Glutamatergic neuron (in vitro differentiated cells): Measurements from ENCODE around the gene PRDM16. TPM values are rescaled to one million over a fixed set of nuclear protein-coding genes. Genes with fewer than 3 reads are reported as not detected.

Source experiments
- DNase-seq: peaks from one replicate; pipeline ENCODE4 v3.0.0; 2022
- H3K27ac Mint-ChIP-seq: one replicate; pipeline ENCODE4 v1.8.0; 2020; ENCODE audit warnings: mild to moderate bottlenecking, mixed read lengths, inconsistent platforms; ENCODE audit not compliant: unreplicated experiment
- H3K27me3 Mint-ChIP-seq: one replicate; pipeline ENCODE4 v1.8.0; 2020; ENCODE audit warnings: mild to moderate bottlenecking, moderate library complexity, mixed read lengths, inconsistent platforms; ENCODE audit not compliant: unreplicated experiment
- H3K36me3 Mint-ChIP-seq: one replicate; pipeline ENCODE4 v1.8.0; 2020; ENCODE audit warnings: mild to moderate bottlenecking, mixed read lengths, inconsistent platforms; ENCODE audit not compliant: unreplicated experiment
- H3K4me1 Mint-ChIP-seq: one replicate; pipeline ENCODE4 v1.8.0; 2020; ENCODE audit warnings: mild to moderate bottlenecking, low read depth, mixed read lengths, inconsistent platforms; ENCODE audit not compliant: unreplicated experiment
- H3K4me3 Mint-ChIP-seq: one replicate; pipeline ENCODE4 v1.8.0; 2020; ENCODE audit warnings: mild to moderate bottlenecking, mixed read lengths, inconsistent platforms; ENCODE audit not compliant: unreplicated experiment
- H3K9me3 Mint-ChIP-seq: one replicate; pipeline ENCODE4 v1.8.0; 2020; ENCODE audit warnings: mild to moderate bottlenecking, moderate library complexity, mixed read lengths, inconsistent platforms; ENCODE audit not compliant: unreplicated experiment
- total RNA-seq: library from RNA; stranded (reverse); fragmentation: NEBNext Ultra II Directional; extraction: Animal tissue kit (Norgen Biotek cat#: 25700); gene quantifications from one replicate; pipeline ENCODE4 v1.2.1, GENCODE V29; 2021; ENCODE audit not compliant: unreplicated experiment
- TF ChIP-seq, protein P1 (sequence below): fragments of 200-600 bp; sonication (generic); IDR thresholded peaks from one replicate; pipeline ENCODE4 v1.5.0; 2021; ENCODE audit not compliant: partially characterized antibody, unreplicated experiment

The PRDM16 gene
- total RNA-seq, 1 donor from 2014 or later = 0.07 TPM

DNA sequence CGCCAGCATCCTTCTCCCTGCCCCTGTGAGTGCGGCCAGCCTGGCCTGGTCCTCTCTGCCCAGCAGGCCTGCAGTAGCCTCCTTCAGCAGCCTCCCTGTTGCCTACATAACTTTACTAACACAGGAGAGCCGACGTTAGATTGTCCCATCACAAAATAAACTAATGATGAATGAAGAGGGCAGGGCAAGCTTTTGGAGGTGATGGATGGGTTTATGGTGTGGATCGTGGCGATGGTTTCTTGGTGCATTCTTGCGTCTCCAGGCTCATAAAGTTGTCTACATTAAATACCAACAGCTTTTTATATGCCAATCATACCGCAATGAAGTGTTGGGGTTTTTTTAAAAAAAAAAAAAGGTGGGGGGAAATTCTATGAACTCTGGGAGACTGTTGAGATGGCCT, 164.5 kb downstream of the PRDM16 start:
- H3K27me3 Mint-ChIP-seq = peaks cover 3% of the 10 kb centered on the region
- TF ChIP-seq, protein P1, sequence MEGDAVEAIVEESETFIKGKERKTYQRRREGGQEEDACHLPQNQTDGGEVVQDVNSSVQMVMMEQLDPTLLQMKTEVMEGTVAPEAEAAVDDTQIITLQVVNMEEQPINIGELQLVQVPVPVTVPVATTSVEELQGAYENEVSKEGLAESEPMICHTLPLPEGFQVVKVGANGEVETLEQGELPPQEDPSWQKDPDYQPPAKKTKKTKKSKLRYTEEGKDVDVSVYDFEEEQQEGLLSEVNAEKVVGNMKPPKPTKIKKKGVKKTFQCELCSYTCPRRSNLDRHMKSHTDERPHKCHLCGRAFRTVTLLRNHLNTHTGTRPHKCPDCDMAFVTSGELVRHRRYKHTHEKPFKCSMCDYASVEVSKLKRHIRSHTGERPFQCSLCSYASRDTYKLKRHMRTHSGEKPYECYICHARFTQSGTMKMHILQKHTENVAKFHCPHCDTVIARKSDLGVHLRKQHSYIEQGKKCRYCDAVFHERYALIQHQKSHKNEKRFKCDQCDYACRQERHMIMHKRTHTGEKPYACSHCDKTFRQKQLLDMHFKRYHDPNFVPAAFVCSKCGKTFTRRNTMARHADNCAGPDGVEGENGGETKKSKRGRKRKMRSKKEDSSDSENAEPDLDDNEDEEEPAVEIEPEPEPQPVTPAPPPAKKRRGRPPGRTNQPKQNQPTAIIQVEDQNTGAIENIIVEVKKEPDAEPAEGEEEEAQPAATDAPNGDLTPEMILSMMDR = no peak
- no peak for DNase-seq
- H3K4me3 Mint-ChIP-seq = no peak overlapping the region
- no peaks in the 10 kb centered on the region for H3K36me3 Mint-ChIP-seq
- peaks cover 6% of the 10 kb centered on the region for H3K4me1 Mint-ChIP-seq
- no peak overlapping the region for H3K27ac Mint-ChIP-seq
- H3K9me3 Mint-ChIP-seq = peaks cover 5% of the 10 kb centered on the region

- Mint-ChIP-seq H3K9me3 (peaks cover 5% of the 10 kb centered on the region), H3K4me1 (peaks cover 6% of the 10 kb centered on the region), H3K27me3 (peaks cover 3% of the 10 kb centered on the region), H3K36me3 (no peaks in the 10 kb centered on the region), H3K27ac (no peak overlapping the region), H3K4me3 (no peak overlapping the region)
- no peak for DNase-seq
- TF ChIP-seq, protein P1 = no peak
These were observed 165.3 kb downstream of the PRDM16 start for GRCh38 chr1:3234281-3234680.

GRCh38 chr1:3234956-3235355, 166.0 kb downstream of the PRDM16 start:
- no peak overlapping the region for H3K4me3 Mint-ChIP-seq
- H3K36me3 Mint-ChIP-seq = no peaks in the 10 kb centered on the region
- DNase-seq = no peak
- H3K9me3 Mint-ChIP-seq = peaks cover 6% of the 10 kb centered on the region
- peaks cover 4% of the 10 kb centered on the region for H3K27me3 Mint-ChIP-seq
- peaks cover 6% of the 10 kb centered on the region for H3K4me1 Mint-ChIP-seq
- no peak overlapping the region for H3K27ac Mint-ChIP-seq
- TF ChIP-seq, protein P1 = no peak

- TF ChIP-seq, protein P1 = no peak
- H3K4me3 Mint-ChIP-seq = no peak overlapping the region
- H3K36me3 Mint-ChIP-seq = no peaks in the 10 kb centered on the region
- DNase-seq = no peak
- H3K9me3 Mint-ChIP-seq = peaks cover 6% of the 10 kb centered on the region
- no peak overlapping the region for H3K27ac Mint-ChIP-seq
- H3K27me3 Mint-ChIP-seq = peaks cover 4% of the 10 kb centered on the region
- peaks cover 6% of the 10 kb centered on the region for H3K4me1 Mint-ChIP-seq
These were observed 166.5 kb downstream of the PRDM16 start for GRCh38 chr1:3235496-3235895.

DNA sequence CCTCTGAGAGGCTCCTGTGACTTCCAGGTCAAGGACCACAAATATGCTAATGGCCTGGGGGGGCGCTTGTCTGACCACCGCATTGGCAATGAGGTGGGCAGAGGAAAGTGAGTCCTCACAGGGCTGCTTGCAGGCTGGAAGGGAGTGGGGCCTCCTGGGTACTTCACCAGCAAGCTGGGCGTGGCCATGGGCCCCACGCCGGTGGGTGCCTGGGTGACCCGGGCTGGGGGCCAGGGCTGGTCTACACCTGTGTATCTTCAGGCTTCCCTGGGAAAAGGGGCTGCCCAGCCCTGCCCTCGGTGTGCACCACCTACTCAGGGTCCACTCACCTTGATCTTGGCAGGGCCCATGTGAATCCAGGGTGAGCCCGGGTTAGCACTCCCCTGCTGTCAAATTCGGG, 167.4 kb downstream of the PRDM16 start:
- H3K36me3 Mint-ChIP-seq = no peaks in the 10 kb centered on the region
- no peak for DNase-seq
- no peaks in the 10 kb centered on the region for H3K4me1 Mint-ChIP-seq
- peaks cover 5% of the 10 kb centered on the region for H3K9me3 Mint-ChIP-seq
- H3K27me3 Mint-ChIP-seq = peaks cover 4% of the 10 kb centered on the region
- H3K4me3 Mint-ChIP-seq = no peak overlapping the region
- TF ChIP-seq, protein P1 = no peak
- no peak overlapping the region for H3K27ac Mint-ChIP-seq
